ENCODE measurements around the gene FKBP2.

FKBP2 gene

GRCh38 chr11:64208796-64209562 lies 31.9 kb upstream of the FKBP2 start:
- TF ChIP-seq CTCF (IDR thresholded peaks at IDR 0.05), result no peak
- no peak for DNase-seq (ENCODE audit: low spot score)
- Histone ChIP-seq H3K27ac (peak overlapping the region in 1 of 2 donors; percentile 88), H3K4me3 (peak overlapping the region; percentile 66)

GRCh38 chr11:64209563-64209843 lies 31.4 kb upstream of the FKBP2 start:
- DNase-seq (ENCODE audit: low spot score), result no peak
- no peak overlapping the region for H3K4me3 ChIP-seq
- TF ChIP-seq CTCF (IDR thresholded peaks at IDR 0.05), result no peak
- no peak overlapping the region for H3K27ac ChIP-seq

- DNase-seq (ENCODE audit: low spot score), result no peak
These were observed 30.4 kb upstream of the FKBP2 start for GRCh38 chr11:64210301-64211020.

GRCh38 chr11:64211181-64211872 lies 29.6 kb upstream of the FKBP2 start:
- DNase-seq (ENCODE audit: low spot score), result no peak
- no peak overlapping the region for H3K27ac ChIP-seq

More at GRCh38 chr11:64210301-64211020, 30.4 kb upstream of the FKBP2 start:
- H3K4me3 ChIP-seq, result no peak overlapping the region
- H3K27ac ChIP-seq, result no peak overlapping the region
- TF ChIP-seq CTCF (IDR thresholded peaks at IDR 0.05), result no peak

GRCh38 chr11:64216879-64217278 lies 24.0 kb upstream of the FKBP2 start:
- Histone ChIP-seq H3K4me3 (no peak overlapping the region), H3K27ac (no peak overlapping the region)
- no peak for DNase-seq (ENCODE audit: low spot score)
- no peak for TF ChIP-seq CTCF (IDR thresholded peaks at IDR 0.05)

More at GRCh38 chr11:64211181-64211872, 29.6 kb upstream of the FKBP2 start:
- no peak for TF ChIP-seq CTCF (IDR thresholded peaks at IDR 0.05)
- no peak overlapping the region for H3K4me3 ChIP-seq

- Histone ChIP-seq H3K27ac (no peak overlapping the region), H3K4me3 (no peak overlapping the region)
- no peak for TF ChIP-seq CTCF (IDR thresholded peaks at IDR 0.05)
- no peak for DNase-seq (ENCODE audit: low spot score)
These were observed 22.1 kb upstream of the FKBP2 start for GRCh38 chr11:64218628-64219353.

Measured in coronary artery (tissue), 2 donors.